NCI-H2107 treated with DMSO at 0.1 percent for 48 hours (cell line): ENCODE measurements around the gene SYNCRIP.
"Not testable (repeated sequence)": the region's sequence is repeated elsewhere in the genome, so short reads cannot be mapped to it uniquely, and the experiment has no call there.

Experiments
- DNase-seq: peaks from one replicate; lab custom pipeline; 2025; ENCODE audit not compliant: unreplicated experiment; lab: John Stamatoyannopoulos, UW

SYNCRIP gene

GRCh38 chr6:85670573-85670972, 27.9 kb upstream of the SYNCRIP start:
- no peak for DNase-seq

- no peak for DNase-seq
Measured at GRCh38 chr6:85669735-85670194, 27.1 kb upstream of the SYNCRIP start.

GRCh38 chr6:85662251-85662650, 19.6 kb upstream of the SYNCRIP start:
- no peak for DNase-seq

GRCh38 chr6:85660181-85660611, 17.5 kb upstream of the SYNCRIP start:
- DNase-seq = no peak

- no peak for DNase-seq
Measured at GRCh38 chr6:85650606-85651005, 7.9 kb upstream of the SYNCRIP start.

GRCh38 chr6:85644279-85644762, 1.6 kb upstream of the SYNCRIP start:
- no peak for DNase-seq

- DNase-seq = peak; percentile 68
Measured at GRCh38 chr6:85643537-85644278, 1.0 kb upstream of the SYNCRIP start.

GRCh38 chr6:85641897-85642773, 551 bp downstream of the SYNCRIP start:
- DNase-seq = peak; percentile 24

- DNase-seq = no peak
Measured at GRCh38 chr6:85641522-85641896, 1.2 kb downstream of the SYNCRIP start.

- no peak for DNase-seq
Measured at GRCh38 chr6:85640821-85641220, 1.9 kb downstream of the SYNCRIP start.

GRCh38 chr6:85637579-85637978, 5.1 kb downstream of the SYNCRIP start:
- DNase-seq = no peak

GRCh38 chr6:85632164-85632942, 10.3 kb downstream of the SYNCRIP start:
- no peak for DNase-seq

GRCh38 chr6:85631117-85631516, 11.6 kb downstream of the SYNCRIP start:
- DNase-seq = not testable (repeated sequence)

- DNase-seq = no peak
Measured at GRCh38 chr6:85628353-85628752, 14.3 kb downstream of the SYNCRIP start.

GRCh38 chr6:85620308-85620707, 22.4 kb downstream of the SYNCRIP start:
- no peak for DNase-seq

- no peak for DNase-seq
Measured at GRCh38 chr6:85614780-85615179, 27.9 kb downstream of the SYNCRIP start.

- DNase-seq = no peak
Measured at GRCh38 chr6:85612690-85613474, 29.8 kb downstream of the SYNCRIP start.

- no peak for DNase-seq
Measured at GRCh38 chr6:85610182-85610895, 32.3 kb downstream of the SYNCRIP start.

GRCh38 chr6:85602100-85602499, 40.6 kb downstream of the SYNCRIP start:
- DNase-seq = no peak
